K562 (cell line): ENCODE data around the gene AFAP1. TPM values are rescaled to one million over a fixed set of nuclear protein-coding genes. Genes with fewer than 3 reads are reported as not detected.

Source experiments
- ATAC-seq: fragments of 200-7000 bp; cut with Tn5 transposase; 3 replicates; pipeline ENCODE4 v1.9.1; 2020; ENCODE audit warnings: moderate library complexity
- BruUV-seq: library from RNA; stranded (reverse); fragments of 400-500 nt; replicated peaks from 2 replicates; lab custom pipeline; 2021; lab: Mats Ljungman, UMichigan
- CTCF ChIA-PET: fragments of 300-600 bp; formaldehyde crosslinking; extraction: SDS; loops from one replicate; lab custom pipeline; 2021; ENCODE audit warnings: low intra/inter-chr PET ratio; lab: Yijun Ruan, JAX
- POLR2A ChIA-PET: fragments of 300-600, 350-650 bp; sonication (Branson Sonifier 250); formaldehyde crosslinking; extraction: SDS; loops from one replicate; lab custom pipeline; 2021; ENCODE audit warnings: antibody characterized with exemption, inconsistent platforms; lab: Yijun Ruan, JAX
- DNase-seq, 4 experiments: peaks; one replicate each; pipeline versions ENCODE4 v3.0.0 to v3.0.0-alpha.2; 2011 to 2018; ENCODE audit warnings: low spot score in 3 of 4, mixed read lengths in 3 of 4; ENCODE audit errors: extremely low read depth in 1 of 4
- FAIRE-seq: peaks from 2 replicates; lab custom pipeline; 2011; peaks lifted over from hg19 to GRCh38; lab: Jason Lieb, UNC
- H2AFZ ChIP-seq: 2 replicates; pipeline ENCODE4 v1.6.0; 2011; ENCODE audit warnings: low read depth, low read length, control low read depth, inconsistent platforms
- H3K27ac ChIP-seq: fragments of 200-600 bp; 3 replicates; pipeline ENCODE4 v1.8.0; 2011; ENCODE audit warnings: low read depth, mild to moderate bottlenecking, control low read depth, inconsistent platforms, low read length, moderate library complexity, mixed read lengths; ENCODE audit errors: extremely low read depth
- H3K27me3 ChIP-seq, 2 experiments: fragments of 300-600 bp in 1 of 2; 2 replicates in 1 of 2; 3 replicates in 1 of 2; pipeline versions ENCODE4 v1.6.0 to v1.8.0; 2011; ENCODE audit warnings: inconsistent platforms in 2 of 2, low read length in 2 of 2, mild to moderate bottlenecking in 1 of 2, mixed read lengths in 1 of 2, moderate library complexity in 1 of 2; ENCODE audit not compliant: control insufficient read depth in 2 of 2, insufficient read depth in 2 of 2
- H3K36me3 ChIP-seq: fragments of 300-600 bp; 3 replicates; pipeline ENCODE4 v1.8.0; 2011; ENCODE audit warnings: mild to moderate bottlenecking, low read length, inconsistent platforms; ENCODE audit not compliant: control insufficient read depth, insufficient read depth
- H3K4me1 ChIP-seq, 2 experiments: fragments of 200-600 bp in 1 of 2; replicated peaks in 1 of 2; 2 replicates in 1 of 2; 3 replicates in 1 of 2; pipeline versions ENCODE4 v1.5.1 to v1.8.0; 2011; ENCODE audit warnings: inconsistent platforms in 2 of 2, low read length in 2 of 2, mild to moderate bottlenecking in 1 of 2, mixed read lengths in 1 of 2, moderate library complexity in 1 of 2; ENCODE audit not compliant: control insufficient read depth in 2 of 2, insufficient read depth in 2 of 2
- H3K4me2 ChIP-seq: 2 replicates; pipeline ENCODE4 v1.6.1; 2011; ENCODE audit warnings: low read length, control low read depth, inconsistent platforms, mixed read lengths; ENCODE audit not compliant: insufficient read depth
- H3K4me3 ChIP-seq: fragments of 200-600 bp; sonication (generic), shearing (Covaris generic); 2 replicates; pipeline ENCODE4 v1.5.1; 2016; ENCODE audit warnings: control low read depth, inconsistent platforms
- H3K79me2 ChIP-seq: fragments of 200-600 bp; 3 replicates; pipeline ENCODE4 v1.8.0; 2011; ENCODE audit warnings: low read length, inconsistent platforms; ENCODE audit not compliant: control insufficient read depth, insufficient read depth
- H3K9ac ChIP-seq, 2 experiments: 2 replicates each; pipeline versions ENCODE4 v1.6.0 to v1.6.1; 2011; ENCODE audit warnings: low read depth in 2 of 2, low read length in 2 of 2, control low read depth in 1 of 2, inconsistent platforms in 1 of 2, mild to moderate bottlenecking in 1 of 2, mixed read lengths in 1 of 2; ENCODE audit not compliant: insufficient read depth in 1 of 2
- H3K9me1 ChIP-seq: one replicate; pipeline ENCODE4 v1.6.0; 2011; ENCODE audit warnings: inconsistent platforms, mild to moderate bottlenecking, low read length, moderate library complexity; ENCODE audit not compliant: control insufficient read depth, insufficient read depth
- H3K9me3 ChIP-seq: replicated peaks from 2 replicates; pipeline ENCODE4 v1.5.1; 2011; ENCODE audit warnings: low read depth, low read length, inconsistent platforms; ENCODE audit not compliant: control insufficient read depth, insufficient read depth
- H4K20me1 ChIP-seq: replicated peaks from 2 replicates; pipeline ENCODE4 v1.6.1; 2011; ENCODE audit warnings: low read length, inconsistent platforms, mixed read lengths; ENCODE audit not compliant: control insufficient read depth, insufficient read depth
- ARHGAP35 ChIP-seq: fragments of 450-650 bp; IDR thresholded peaks from 2 replicates; pipeline ENCODE4 v1.6.1; 2018; ENCODE audit not compliant: partially characterized antibody
- ATF3 ChIP-seq, 2 experiments: fragments of 450-650 bp in 1 of 2; sonication (generic) in 1 of 2; formaldehyde crosslinking in 1 of 2; IDR thresholded peaks in 1 of 2; conservative IDR thresholded peaks in 1 of 2; 2 replicates each; pipeline versions ENCODE4 v1.6.1 to v1.8.1; 2016 to 2023; ENCODE audit warnings: mild to moderate bottlenecking in 2 of 2, moderate library complexity in 2 of 2, inconsistent platforms in 1 of 2, missing genetic modification reagents in 1 of 2
- ELF2 ChIP-seq: fragments of 250-450 bp; sonication (Bioruptor Pico); IDR thresholded peaks from 2 replicates; pipeline ENCODE4 v1.5.0; 2021; ENCODE audit warnings: mild to moderate bottlenecking
- HDGF ChIP-seq: fragments of 450-650 bp; IDR thresholded peaks from 2 replicates; pipeline ENCODE4 v1.6.1; 2016
- MAFG ChIP-seq: fragments of 450-650 bp; conservative IDR thresholded peaks from 2 replicates; pipeline ENCODE4 v1.6.1; 2016; ENCODE audit warnings: missing genetic modification characterization, missing compliant biosample characterization
- NR2C2 ChIP-seq, 2 experiments: fragments of 200-800 bp in 1 of 2; sonication (Bioruptor generic) in 1 of 2; sonication (generic) in 1 of 2; formaldehyde crosslinking in 1 of 2; IDR thresholded peaks; 2 replicates each; pipeline versions ENCODE4 v1.6.1 to v1.8.0; 2016 to 2022; ENCODE audit warnings: mild to moderate bottlenecking in 1 of 2, missing compliant biosample characterization in 1 of 2, missing genetic modification characterization in 1 of 2, missing genetic modification reagents in 1 of 2
- PURB ChIP-seq: sonication (generic); formaldehyde crosslinking; IDR thresholded peaks from 2 replicates; pipeline ENCODE4 v1.9.0; 2021; ENCODE audit warnings: low read depth, mild to moderate bottlenecking, missing genetic modification reagents
- USF1 ChIP-seq: sonication (generic); formaldehyde crosslinking; IDR thresholded peaks from 2 replicates; pipeline ENCODE4 v1.9.0; 2022; ENCODE audit warnings: mild to moderate bottlenecking, missing genetic modification reagents
- ZBTB12 ChIP-seq: fragments of 250-450 bp; sonication (Bioruptor Pico); IDR thresholded peaks from 2 replicates; pipeline ENCODE4 v1.4.0; 2020
- ZFP36 ChIP-seq: fragments of 150-350 bp; IDR thresholded peaks from 2 replicates; pipeline ENCODE4 v1.6.1; 2018; ENCODE audit warnings: low read length, low read depth; ENCODE audit not compliant: partially characterized antibody
- ZNF253 ChIP-seq: fragments of 250-450 bp; sonication (Bioruptor Pico); conservative IDR thresholded peaks from 2 replicates; pipeline ENCODE4 v1.6.1; 2021; ENCODE audit warnings: mild to moderate bottlenecking
- ZNF263 ChIP-seq: sonication (generic); formaldehyde crosslinking; IDR thresholded peaks from 2 replicates; pipeline ENCODE4 v1.8.0; 2022; ENCODE audit warnings: mild to moderate bottlenecking, missing genetic modification reagents, borderline replicate concordance
- ZNF347 ChIP-seq: fragments of 450-650 bp; formaldehyde crosslinking; IDR thresholded peaks from 2 replicates; pipeline ENCODE4 v1.4.0; 2020; ENCODE audit warnings: low read depth, mild to moderate bottlenecking, moderate library complexity
- WGBS: fragments of 100-300 bp; shearing (Covaris generic); methylation state at CpG from one replicate; pipeline ENCODE4 v1.1.6; 2016; ENCODE audit warnings: low coverage, mixed read lengths; ENCODE audit not compliant: insufficient coverage; ENCODE audit errors: missing lambda C conversion rate; 5-methylcytosine and 5-hydroxymethylcytosine counted together
- in situ Hi-C: fragments of 300-500 bp; cut with MboI; formaldehyde crosslinking; loops from 4 replicates; pipeline ENCODE4 v1.15.0; 2018; ENCODE audit warnings: inconsistent platforms, mixed read lengths
- intact Hi-C: fragments of 100-400 bp; cut with micrococcal nuclease; formaldehyde crosslinking; loops from 2 replicates; pipeline ENCODE4 v1.14.2; 2022
- polyA plus RNA-seq, 8 experiments: library from polyadenylated mRNA; depleted of rRNA in 4 of 8; stranded (reverse) in 5 of 8; unstranded in 3 of 8; fragments of >200 nt; fragmentation: Nextera tagmentation in 2 of 8; fragmentation: Illumina TruSeq in 1 of 8; extraction: Ambion mirVana in 2 of 8; extraction: Trizol in 1 of 8; gene quantifications; 2 replicates each; pipeline versions ENCODE4 v1.2.1 to v1.2.3, GENCODE V29; 2011 to 2014; ENCODE audit warnings: inconsistent platforms in 1 of 8, missing spikeins in 1 of 8
- total RNA-seq, 7 experiments: library from RNA; depleted of rRNA in 6 of 7; stranded (reverse); fragments of >200 nt in 6 of 7; fragmentation: Illumina TruSeq in 2 of 7; extraction: Trizol in 2 of 7; gene quantifications; 2 replicates each; pipeline versions ENCODE4 v1.2.1 to v1.2.3, GENCODE V29; 2011 to 2021; ENCODE audit warnings: low replicate concordance in 1 of 7

The AFAP1 gene
- total and polyA plus RNA-seq, 9 of the 15 experiments (the other 6 are each of a cell fraction or from before 2014, with no cell fraction given): 0.07 to 0.42 (median 0.12) TPM; not detected in 1

GRCh38 chr4:7971881-7972500 is 32.3 kb upstream of the AFAP1 start:
- TF ChIP-seq ZNF347 (CRISPR knock-in tag) (no peak), ZNF263 (CRISPR knock-in tag) (peak; percentile 67; the same call in 1 of the 2 replicates), PURB (CRISPR knock-in tag) (no peak), ZFP36 (peak; percentile 93), ZBTB12 (CRISPR knock-in tag) (no peak), MAFG (tag) (no peak), ZNF253 (no peak), HDGF (no peak), NR2C2 (CRISPR knock-in tag; IDR thresholded peaks at IDR 0.05) (no peak), NR2C2 (tag; IDR thresholded peaks at IDR 0.05) (no peak), ATF3 (IDR thresholded peaks at IDR 0.05) (no peak), ATF3 (CRISPR knock-in tag; conservative IDR thresholded peaks at IDR 0.05) (no peak), ARHGAP35 (no peak), ELF2 (CRISPR knock-in tag) (no peak), USF1 (peak; percentile 35; the same call in 1 of the 2 replicates)
- POLR2A ChIA-PET: interaction anchor here (1.3 kb wide), 1 partner anchor 13 kb away, joined by 4 read pairs; no protein-coding TSS in a partner anchor
- WGBS: 0% methylated on average over 13 of the region's 13 CpGs
- H3K9me1 ChIP-seq: no peaks in the 10 kb centered on the region
- no peak overlapping the region for H2AFZ ChIP-seq
- no peaks in the 10 kb centered on the region for H3K36me3 ChIP-seq
- CTCF ChIA-PET: no interaction called here
- H3K4me3 ChIP-seq: no peak overlapping the region
- BruUV-seq: no TSS peak
- in situ Hi-C loops: no loop called here
- FAIRE-seq (no peak), DNase-seq (no peak), ATAC-seq (peak; percentile 52)
- H3K9ac ChIP-seq: no peak overlapping the region; a peak in 1 of 4 replicates
- H3K9me3 ChIP-seq: no peaks in the 10 kb centered on the region
- H3K79me2 ChIP-seq: no peaks in the 10 kb centered on the region
- H3K27ac ChIP-seq: no peak overlapping the region
- peaks cover 0 to 5% of the 10 kb centered on the region in 2 experiments; a peak in 2 of 5 replicates for H3K4me1 ChIP-seq
- H4K20me1 ChIP-seq: no peaks in the 10 kb centered on the region; the same call in 1 of the 2 replicates
- H3K27me3 ChIP-seq: peaks cover 10 to 13% of the 10 kb centered on the region in 2 experiments; a peak in 3 of 5 replicates
- H3K4me2 ChIP-seq: no peak overlapping the region
- intact Hi-C loops: no loop called here
